Fibroblast of lung (primary cell): ENCODE results near the gene TCF12.

ENCODE experiments used
- CTCF ChIP-seq, 2 donors: IDR thresholded peaks in 1 of 2; conservative IDR thresholded peaks in 1 of 2; 1 replicate in 1 of 2; 2 replicates in 1 of 2; pipeline ENCODE4 v1.5.1; 2011 to 2012; ENCODE audit warnings: low read length in 2 of 2, control low read depth in 1 of 2, inconsistent platforms in 1 of 2, low read depth in 1 of 2, mild to moderate bottlenecking in 1 of 2
- EZH2 ChIP-seq: IDR thresholded peaks from 2 replicates; pipeline ENCODE4 v1.5.1; 2012; ENCODE audit warnings: low read length, control low read depth, mild to moderate bottlenecking; ENCODE audit errors: missing control alignments

- TF ChIP-seq CTCF (conservative IDR thresholded peaks at IDR 0.05 in 1 of 2, IDR thresholded peaks at IDR 0.05 in 1 of 2; ENCODE audit: low read depth in 1 of 2, low read length in 2 of 2), result no peak
- no peak for TF ChIP-seq EZH2
These were observed 304.9 kb downstream of the TCF12 start for GRCh38 chr15:57223345-57223744.
